HG03571 (cell line): ENCODE measurements around the gene RNF166.

Source experiments
- ATAC-seq: cut with Tn5 transposase; IDR thresholded peaks from one replicate; pipeline ENCODE4 v1.9.1; 2021; ENCODE audit not compliant: unreplicated experiment

Gene RNF166

GRCh38 chr16:88706229-88706964 lies at the start of gene RNF166, which contains the start of gene CTU2:
Gene RNF166 (minus strand): TSS chr16:88706408. CDS start chr16:88706325, 83 bp downstream.
Gene CTU2 (plus strand): TSS chr16:88706503. CDS start chr16:88706531, 28 bp downstream.
- peak; percentile 53 for ATAC-seq

DNA sequence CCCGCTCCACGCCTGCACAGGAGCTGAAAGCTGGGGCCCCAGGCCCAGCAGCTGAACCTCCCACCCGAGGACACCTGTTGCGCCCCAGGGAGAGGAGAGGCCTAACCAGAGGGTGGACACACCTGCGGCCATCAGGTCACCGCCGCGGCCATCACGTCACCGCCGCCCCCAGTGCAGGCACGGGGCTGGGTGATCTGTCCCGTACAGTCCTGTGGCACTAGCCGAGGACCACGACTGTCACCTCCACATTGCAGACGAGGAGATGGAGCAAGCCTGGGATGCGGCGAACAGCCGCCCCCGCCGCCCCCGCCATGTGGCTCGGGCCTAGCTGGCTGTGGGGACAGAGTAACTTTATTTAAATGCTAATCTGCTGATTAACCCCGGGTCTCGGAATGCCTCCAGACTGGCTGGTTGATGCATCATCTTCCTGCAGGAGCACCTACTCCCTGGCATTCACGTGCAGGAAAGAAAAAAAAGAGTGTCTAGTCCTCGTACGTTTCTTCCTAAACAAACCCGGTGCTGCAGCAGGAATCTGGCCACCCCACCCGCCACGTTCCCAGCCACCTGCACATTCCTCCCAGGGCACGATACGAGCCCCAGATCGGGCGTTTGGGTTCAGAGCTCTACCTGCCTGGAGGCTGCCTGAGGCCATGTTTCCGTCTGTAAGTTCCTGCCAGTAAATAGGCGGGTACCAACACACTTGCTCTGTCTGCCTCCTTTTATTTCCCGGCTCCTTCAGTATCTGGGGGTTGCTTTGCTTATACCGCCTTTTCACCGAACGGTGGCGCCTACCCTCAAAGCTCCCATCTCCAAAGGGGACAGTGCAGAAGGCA lies 48.9 kb upstream of the RNF166 start:
- ATAC-seq: no peak

DNA sequence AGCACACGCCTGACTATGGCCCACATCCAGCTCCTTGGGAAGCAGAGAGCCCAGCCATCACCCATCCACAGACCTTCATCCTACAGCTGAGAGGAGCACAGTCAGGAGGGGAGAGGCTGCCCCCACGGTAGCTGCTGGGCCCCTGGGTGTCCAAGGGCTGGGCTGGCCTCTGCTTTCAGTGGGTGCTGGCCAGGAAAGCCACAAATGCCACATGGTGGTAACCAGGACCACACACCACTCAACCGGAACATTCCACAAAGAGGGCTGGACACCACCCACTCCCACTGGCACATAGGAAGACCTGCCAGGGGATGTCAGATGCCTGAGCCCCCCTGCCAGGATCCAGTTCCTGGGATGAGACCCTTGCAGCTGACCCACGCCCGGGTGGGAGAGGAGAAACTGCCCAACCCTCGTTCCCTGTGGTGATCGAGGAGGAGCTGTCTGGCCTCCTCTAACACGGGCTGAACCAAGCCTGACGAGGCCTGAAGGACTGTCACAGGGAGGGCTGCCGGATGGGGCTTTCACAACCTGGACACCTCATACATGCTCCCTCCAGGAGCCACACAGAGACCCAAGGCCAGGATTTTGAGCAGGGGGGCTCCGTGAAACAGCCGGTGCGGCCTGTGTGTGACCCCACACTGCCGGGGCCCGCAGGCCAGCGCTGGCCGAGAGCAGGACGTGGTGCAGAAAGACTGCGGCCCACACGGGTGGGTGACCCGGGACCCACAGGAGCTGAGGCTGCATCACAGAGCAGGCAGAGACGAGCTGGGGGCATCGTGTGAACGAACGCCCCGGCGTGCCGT lies 48.1 kb upstream of the RNF166 start:
- ATAC-seq: no peak

DNA sequence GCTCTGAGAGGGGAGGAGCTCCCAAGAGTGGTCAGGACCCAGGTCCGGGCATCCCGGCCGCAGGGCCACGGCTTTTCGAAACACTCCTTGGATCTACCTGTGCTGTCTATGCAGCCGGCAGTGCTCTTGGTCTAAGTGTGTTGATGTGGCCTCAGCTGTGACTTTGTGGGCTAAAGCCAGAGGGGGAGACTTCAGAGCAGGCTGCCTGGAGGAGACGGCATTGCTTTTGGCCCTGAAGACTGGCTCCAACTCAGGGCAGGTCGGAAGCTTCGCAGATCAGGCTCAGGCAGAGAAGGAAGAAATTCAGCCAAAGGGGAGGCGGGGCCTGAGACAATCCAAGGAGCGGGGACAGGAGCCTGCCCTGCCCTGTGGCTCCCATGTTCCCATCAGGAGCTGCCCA lies 47.4 kb upstream of the RNF166 start:
- ATAC-seq: no peak

- ATAC-seq: no peak
Observed at GRCh38 chr16:88753191-88753590, 47.0 kb upstream of the RNF166 start.

DNA sequence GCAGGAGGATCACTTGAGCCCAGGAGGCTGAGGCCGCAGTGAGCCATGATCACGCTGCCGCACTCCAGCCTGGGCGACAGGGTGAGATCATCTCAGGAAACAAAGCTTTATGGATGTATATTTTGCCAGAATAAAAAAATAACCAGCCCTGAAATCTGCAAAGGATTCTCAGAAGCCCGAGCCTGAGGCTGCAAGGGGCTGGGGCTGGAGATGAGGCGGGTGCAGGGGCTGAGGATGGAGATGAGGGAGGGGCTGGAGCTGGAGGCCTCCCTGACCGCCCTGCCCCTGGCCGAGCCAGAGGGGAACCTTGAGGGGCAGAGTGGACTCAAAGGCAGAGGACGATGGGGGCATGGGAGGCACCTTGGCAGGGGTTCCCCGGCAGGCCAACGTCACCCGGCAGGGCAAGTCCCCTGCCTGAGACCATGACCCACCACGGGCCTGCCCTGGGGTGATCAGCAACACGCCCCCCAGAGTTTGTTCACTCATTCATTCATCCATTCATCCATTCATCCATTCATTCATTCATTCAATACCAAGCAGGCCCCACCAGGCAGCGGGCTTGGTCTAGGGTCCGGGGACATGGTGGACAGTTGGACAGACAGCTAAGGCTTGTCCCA lies 46.3 kb upstream of the RNF166 start:
- ATAC-seq: no peak

GRCh38 chr16:88750854-88751253 lies 44.6 kb upstream of the RNF166 start:
- no peak for ATAC-seq

DNA sequence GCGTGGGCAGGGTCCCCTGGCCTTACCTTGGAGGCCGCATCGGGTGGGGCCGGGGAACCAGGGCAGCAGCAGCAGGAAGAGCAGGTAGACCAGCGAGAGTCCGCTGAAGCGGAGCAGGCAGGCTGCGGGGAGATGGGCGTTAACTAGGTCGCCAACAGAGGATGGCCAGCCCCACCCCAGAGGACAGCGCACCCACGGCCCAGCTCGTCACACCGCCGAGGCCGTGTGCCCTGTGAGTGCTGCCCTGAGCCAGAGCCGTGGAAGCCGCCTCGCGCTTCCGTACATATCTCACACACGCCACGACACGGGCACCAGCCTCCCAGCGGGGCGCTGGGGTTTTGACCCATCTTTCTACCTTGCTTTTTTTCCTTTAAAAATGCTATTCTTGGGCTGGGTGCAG lies 43.1 kb upstream of the RNF166 start:
- no peak for ATAC-seq

DNA sequence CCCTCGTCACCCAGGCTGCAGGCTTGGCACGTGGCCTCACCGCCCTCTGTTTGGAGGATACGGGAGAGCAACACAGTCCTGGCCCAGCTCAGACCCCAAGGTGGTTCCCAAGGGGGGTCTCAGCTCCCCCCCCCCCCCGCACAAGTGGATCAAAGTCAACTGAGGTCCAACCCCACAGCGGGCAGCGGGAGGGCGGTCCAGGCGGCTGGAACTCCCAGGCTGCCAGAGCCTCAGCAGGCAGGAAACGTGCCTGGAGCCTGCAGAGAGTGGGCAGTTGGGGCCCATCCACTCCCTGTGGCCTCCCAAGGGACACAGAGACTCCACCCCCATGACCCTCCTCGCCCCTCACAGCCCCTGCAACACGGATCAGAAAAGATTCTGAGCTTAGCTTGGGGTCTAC lies 42.2 kb upstream of the RNF166 start:
- no peak for ATAC-seq

DNA sequence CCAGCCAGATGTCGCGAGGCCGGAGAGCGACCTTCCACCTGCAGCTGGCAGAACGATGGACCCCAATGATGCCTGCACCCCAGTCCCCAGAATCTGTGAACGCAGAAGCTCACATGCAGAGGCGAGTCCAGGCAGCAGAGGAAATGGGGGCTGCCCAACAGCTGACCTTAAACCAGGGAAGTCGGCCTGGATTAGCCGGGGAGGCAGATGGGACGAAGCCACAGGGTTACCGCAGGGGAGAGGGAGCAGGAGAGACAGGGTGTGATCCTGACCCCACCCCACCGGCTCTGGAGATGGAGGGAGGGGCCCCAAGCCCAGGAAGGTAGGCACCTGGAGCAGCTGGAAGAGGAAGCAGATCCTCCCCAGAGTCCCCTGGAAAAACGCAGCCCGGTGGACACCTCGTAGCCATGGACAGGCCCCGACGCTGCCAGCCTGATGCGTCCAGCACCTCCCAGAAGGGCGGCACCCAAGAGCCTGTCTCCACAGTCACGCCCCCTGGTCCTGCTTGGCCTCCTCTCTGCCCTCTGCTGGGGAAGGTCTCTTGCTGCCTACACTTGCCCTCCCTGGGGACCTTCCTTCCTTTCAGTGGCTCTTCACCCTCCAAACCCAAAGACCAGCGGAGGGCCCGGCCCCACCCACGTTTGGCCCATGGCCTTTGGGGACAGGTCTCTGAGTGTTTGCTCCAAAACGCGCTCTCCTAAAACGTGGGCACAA lies 41.5 kb upstream of the RNF166 start:
- ATAC-seq: no peak

GRCh38 chr16:88746506-88746905 lies 40.3 kb upstream of the RNF166 start:
- no peak for ATAC-seq

GRCh38 chr16:88744577-88745521 lies 38.6 kb upstream of the RNF166 start:
- ATAC-seq: no peak

DNA sequence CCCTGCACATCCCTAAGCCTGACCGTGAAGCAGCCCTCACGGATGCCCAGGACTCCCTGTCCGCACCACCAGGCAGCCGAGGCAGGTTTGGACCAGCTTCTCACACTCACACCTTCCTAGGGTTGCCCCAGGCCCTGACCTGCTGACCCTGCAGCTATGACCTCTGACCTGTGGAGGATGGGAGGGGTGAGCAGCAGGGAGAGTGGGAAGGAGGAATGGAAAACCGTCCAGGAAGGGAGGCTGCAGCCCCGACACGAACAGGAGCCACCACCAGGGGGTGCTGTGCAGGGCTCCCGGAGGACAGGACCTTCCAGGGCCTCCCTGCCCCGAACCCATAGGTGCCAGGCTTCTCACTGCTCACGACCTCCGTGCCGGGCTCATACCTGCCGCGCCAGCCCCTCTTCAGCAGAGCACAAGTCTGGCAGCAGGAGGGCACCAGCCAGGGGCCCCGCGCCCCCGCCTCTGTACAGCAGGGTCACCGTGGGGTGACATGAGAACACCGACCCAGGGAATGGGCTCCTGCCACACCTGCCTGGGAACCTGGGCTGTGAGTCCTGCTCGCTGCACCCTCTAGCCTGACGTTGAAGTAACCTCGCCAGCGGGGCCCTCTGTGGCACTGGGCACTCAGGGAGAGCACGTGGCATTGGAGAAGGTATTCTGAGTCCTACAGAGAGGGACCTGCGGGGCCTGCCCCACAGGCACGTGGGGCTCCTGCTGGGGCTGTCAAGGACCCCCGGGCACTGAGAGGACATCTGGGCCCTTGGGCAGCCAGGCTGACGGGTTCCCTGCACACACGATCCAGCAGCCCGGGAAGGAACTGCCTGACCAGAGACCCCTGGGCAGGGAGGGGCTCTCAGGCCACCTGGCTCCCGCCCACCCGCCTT lies 37.7 kb upstream of the RNF166 start:
- no peak for ATAC-seq

GRCh38 chr16:88742896-88743605 lies 36.8 kb upstream of the RNF166 start:
- ATAC-seq: no peak

- ATAC-seq: no peak
Observed at GRCh38 chr16:88741368-88741767, 35.2 kb upstream of the RNF166 start.

GRCh38 chr16:88740727-88741055 lies 34.5 kb upstream of the RNF166 start:
- no peak for ATAC-seq

DNA sequence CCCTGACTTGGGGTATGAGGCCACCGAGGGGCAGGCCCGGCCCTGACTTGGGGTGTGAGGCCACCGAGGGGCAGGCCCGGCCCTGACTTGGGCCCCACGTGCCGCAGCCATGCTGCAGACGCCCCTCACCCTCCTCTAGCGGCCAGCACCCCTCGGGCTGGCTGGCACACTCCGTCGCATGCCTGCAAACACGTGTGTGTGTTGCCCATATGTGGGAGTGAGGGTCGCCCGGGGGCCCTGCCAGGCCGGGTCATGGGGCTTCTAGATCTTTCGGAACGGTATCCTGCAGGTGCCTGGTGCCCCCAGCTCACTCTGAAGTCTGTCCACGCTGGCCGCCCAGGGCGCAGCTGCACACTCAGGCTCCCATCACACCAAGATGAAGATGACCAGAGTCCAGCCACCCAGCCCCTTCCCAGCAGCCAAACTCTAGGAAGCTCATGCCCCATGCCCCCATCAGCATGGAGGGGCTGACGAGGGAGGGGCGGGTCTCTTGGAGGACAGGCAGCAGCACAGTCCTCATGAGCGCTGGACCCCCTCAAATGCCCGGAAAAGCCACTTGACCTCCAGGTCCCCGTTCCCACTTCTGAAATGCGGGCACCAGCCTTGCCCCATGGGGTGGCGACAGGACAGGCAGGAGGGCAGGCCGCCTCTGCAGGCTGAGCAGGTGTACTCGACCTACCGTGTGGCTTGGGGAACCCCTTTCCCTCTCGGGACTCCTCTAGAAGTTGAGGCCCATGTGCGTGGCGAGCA lies 33.9 kb upstream of the RNF166 start:
- ATAC-seq: no peak
